ENCODE measurements around the gene LRIG1. TPM values are rescaled to one million over a fixed set of nuclear protein-coding genes. Genes with fewer than 3 reads are reported as not detected.

The LRIG1 gene
- total RNA-seq, 1 donor from 2014 or later = 111 TPM

GRCh38 chr3:66532160-66532587, 31.4 kb upstream of the LRIG1 start:
- Mint-ChIP-seq H3K9me3 (ENCODE audit: low read depth) (peaks cover 5% of the 10 kb centered on the region), H3K4me3 (ENCODE audit: unreplicated experiment) (no peak overlapping the region), H3K27me3 (ENCODE audit: low read depth) (no peaks in the 10 kb centered on the region), H3K4me1 (ENCODE audit: low read depth) (no peaks in the 10 kb centered on the region), H3K27ac (ENCODE audit: unreplicated experiment) (no peak overlapping the region), H3K36me3 (ENCODE audit: low read depth) (no peaks in the 10 kb centered on the region)
- no peak for TF ChIP-seq CTCF (IDR thresholded peaks at IDR 0.05)
- no peak for DNase-seq (ENCODE audit: low spot score)

GRCh38 chr3:66531256-66531655, 30.4 kb upstream of the LRIG1 start:
- TF ChIP-seq CTCF (IDR thresholded peaks at IDR 0.05) = no peak
- H3K4me1 Mint-ChIP-seq (ENCODE audit: low read depth) = no peaks in the 10 kb centered on the region
- H3K4me3 Mint-ChIP-seq (ENCODE audit: unreplicated experiment) = no peak overlapping the region
- no peak overlapping the region for H3K27ac Mint-ChIP-seq (ENCODE audit: unreplicated experiment)
- peaks cover 2% of the 10 kb centered on the region for H3K36me3 Mint-ChIP-seq (ENCODE audit: low read depth)
- H3K27me3 Mint-ChIP-seq (ENCODE audit: low read depth) = no peaks in the 10 kb centered on the region
- peaks cover 5% of the 10 kb centered on the region for H3K9me3 Mint-ChIP-seq (ENCODE audit: low read depth)
- DNase-seq (ENCODE audit: low spot score) = no peak

- H3K36me3 Mint-ChIP-seq (ENCODE audit: low read depth) = peaks cover 2% of the 10 kb centered on the region
- no peaks in the 10 kb centered on the region for H3K4me1 Mint-ChIP-seq (ENCODE audit: low read depth)
- no peaks in the 10 kb centered on the region for H3K27me3 Mint-ChIP-seq (ENCODE audit: low read depth)
- no peak overlapping the region for H3K4me3 Mint-ChIP-seq (ENCODE audit: unreplicated experiment)
- DNase-seq (ENCODE audit: low spot score) = no peak
- TF ChIP-seq CTCF (IDR thresholded peaks at IDR 0.05) = no peak
- H3K9me3 Mint-ChIP-seq (ENCODE audit: low read depth) = peaks cover 5% of the 10 kb centered on the region
- H3K27ac Mint-ChIP-seq (ENCODE audit: unreplicated experiment) = no peak overlapping the region
These were observed 26.4 kb upstream of the LRIG1 start for GRCh38 chr3:66527246-66527645.

- Mint-ChIP-seq H3K9me3 (ENCODE audit: low read depth) (peaks cover 5% of the 10 kb centered on the region), H3K27ac (ENCODE audit: unreplicated experiment) (no peak overlapping the region), H3K4me1 (ENCODE audit: low read depth) (peaks cover 1% of the 10 kb centered on the region), H3K4me3 (ENCODE audit: unreplicated experiment) (no peak overlapping the region), H3K27me3 (ENCODE audit: low read depth) (no peaks in the 10 kb centered on the region), H3K36me3 (ENCODE audit: low read depth) (peaks cover 2% of the 10 kb centered on the region)
- TF ChIP-seq CTCF (IDR thresholded peaks at IDR 0.05) = no peak
- DNase-seq (ENCODE audit: low spot score) = no peak
These were observed 24.9 kb upstream of the LRIG1 start for GRCh38 chr3:66525771-66526170.

GRCh38 chr3:66520724-66521123, 19.9 kb upstream of the LRIG1 start:
- no peak for TF ChIP-seq CTCF (IDR thresholded peaks at IDR 0.05)
- H3K36me3 Mint-ChIP-seq (ENCODE audit: low read depth) = no peaks in the 10 kb centered on the region
- peaks cover 4% of the 10 kb centered on the region for H3K4me1 Mint-ChIP-seq (ENCODE audit: low read depth)
- H3K9me3 Mint-ChIP-seq (ENCODE audit: low read depth) = no peaks in the 10 kb centered on the region
- no peaks in the 10 kb centered on the region for H3K27me3 Mint-ChIP-seq (ENCODE audit: low read depth)
- H3K27ac Mint-ChIP-seq (ENCODE audit: unreplicated experiment) = no peak overlapping the region
- no peak for DNase-seq (ENCODE audit: low spot score)
- H3K4me3 Mint-ChIP-seq (ENCODE audit: unreplicated experiment) = no peak overlapping the region
